GM23248 (cell line): Measurements from ENCODE around the gene BTNL9. TPM values are rescaled to one million over a fixed set of nuclear protein-coding genes. Genes with fewer than 3 reads are reported as not detected.

Experiments
- DNase-seq: peaks from one replicate; pipeline ENCODE4 v3.0.0-alpha.2; 2015
- H2AFZ ChIP-seq: fragments of 200-600 bp; sonication (generic); 2 replicates; pipeline ENCODE4 v1.6.1; 2016; ENCODE audit warnings: antibody characterized with exemption
- H3F3A ChIP-seq: fragments of 200-600 bp; sonication (generic); 2 replicates; pipeline ENCODE4 v1.6.1; 2016; ENCODE audit warnings: mild to moderate bottlenecking, antibody characterized with exemption, mixed run types; ENCODE audit not compliant: insufficient read depth
- H3K27ac ChIP-seq: fragments of 200-600 bp; sonication (generic); 2 replicates; pipeline ENCODE4 v1.5.1; 2016; ENCODE audit warnings: mild to moderate bottlenecking
- H3K27me3 ChIP-seq: fragments of 200-600 bp; sonication (generic); replicated peaks from 2 replicates; pipeline ENCODE4 v1.6.1; 2016; ENCODE audit warnings: mild to moderate bottlenecking; ENCODE audit not compliant: insufficient read depth
- H3K36me3 ChIP-seq: fragments of 200-600 bp; sonication (generic); 2 replicates; pipeline ENCODE4 v1.6.1; 2016; ENCODE audit warnings: low read depth, mild to moderate bottlenecking
- H3K4me1 ChIP-seq: fragments of 200-600 bp; sonication (generic); 2 replicates; pipeline ENCODE4 v1.6.1; 2016; ENCODE audit warnings: mild to moderate bottlenecking; ENCODE audit not compliant: insufficient read depth
- H3K4me2 ChIP-seq: fragments of 200-600 bp; sonication (generic); one replicate; pipeline ENCODE4 v1.6.1; 2016; ENCODE audit warnings: mild to moderate bottlenecking; ENCODE audit not compliant: unreplicated experiment
- H3K4me3 ChIP-seq: fragments of 200-600 bp; sonication (generic); 2 replicates; pipeline ENCODE4 v1.5.1; 2016; ENCODE audit warnings: mild to moderate bottlenecking
- H3K79me2 ChIP-seq: fragments of 200-600 bp; sonication (generic); 2 replicates; pipeline ENCODE4 v1.6.1; 2016; ENCODE audit warnings: mild to moderate bottlenecking; ENCODE audit not compliant: insufficient read depth
- H3K9ac ChIP-seq: fragments of 200-600 bp; sonication (generic); 2 replicates; pipeline ENCODE4 v1.6.1; 2016; ENCODE audit warnings: mild to moderate bottlenecking
- H3K9me2 ChIP-seq: fragments of 200-600 bp; sonication (generic); 2 replicates; pipeline ENCODE4 v1.6.1; 2016; ENCODE audit warnings: mixed run types, mild to moderate bottlenecking, moderate library complexity; ENCODE audit not compliant: insufficient read depth
- H3K9me3 ChIP-seq: fragments of 200-600 bp; sonication (generic); one replicate; pipeline ENCODE4 v1.6.1; 2017; ENCODE audit warnings: low read depth
- H4K20me1 ChIP-seq: fragments of 200-600 bp; sonication (generic); 2 replicates; pipeline ENCODE4 v1.6.0; 2016; ENCODE audit not compliant: insufficient read depth
- EZH2 ChIP-seq: fragments of 200-600 bp; sonication (generic); IDR thresholded peaks from 2 replicates; pipeline ENCODE4 v1.6.1; 2018; ENCODE audit warnings: antibody characterized with exemption, mild to moderate bottlenecking; ENCODE audit not compliant: insufficient read depth, poor library complexity, severe bottlenecking
- EZH2phosphoT487 ChIP-seq: fragments of 200-600 bp; sonication (generic); IDR thresholded peaks from 2 replicates; pipeline ENCODE4 v1.6.1; 2018; ENCODE audit warnings: antibody characterized with exemption, moderate library complexity, mild to moderate bottlenecking, low read depth; ENCODE audit not compliant: insufficient read depth
- WGBS, 2 experiments: methylation state at CpG; one replicate each; pipeline ENCODE4 v1.1.6; 2015 to 2017; ENCODE audit warnings: low lambda C conversion rate in 2 of 2, low coverage in 1 of 2; ENCODE audit errors: missing lambda C conversion rate in 2 of 2; 5-methylcytosine and 5-hydroxymethylcytosine counted together
- in situ Hi-C: fragments of 300-500 bp; cut with MboI; formaldehyde crosslinking; loops from 2 replicates; pipeline ENCODE4 v1.15.0; 2020
- polyA plus RNA-seq: library from polyadenylated mRNA; unstranded; fragments of >200 nt; fragmentation: Nextera tagmentation; extraction: Ambion mirVana; gene quantifications from 2 replicates; pipeline ENCODE4 v1.2.1, GENCODE V29; 2016
- total RNA-seq: library from RNA; depleted of rRNA; stranded (reverse); fragments of >200 nt; shearing (Covaris generic); gene quantifications from 2 replicates; pipeline ENCODE4 v1.2.3, GENCODE V29; 2014

The BTNL9 gene
- total and polyA plus RNA-seq, 2 experiments from 2014 or later: not detected

GRCh38 chr5:181060924-181061323, 20.9 kb downstream of the BTNL9 start:
- H4K20me1 ChIP-seq: no peaks in the 10 kb centered on the region; the same call in 1 of the 2 replicates
- no peak overlapping the region for H3K4me3 ChIP-seq
- no peak overlapping the region for H2AFZ ChIP-seq
- H3K4me2 ChIP-seq: no peak overlapping the region
- no peak for TF ChIP-seq EZH2phosphoT487
- no peak for TF ChIP-seq EZH2
- 35 to 38% methylated on average over 5 of the region's 5 CpGs for WGBS, 2 experiments
- H3K9me2 ChIP-seq: no peaks in the 10 kb centered on the region
- no peaks in the 10 kb centered on the region for H3K4me1 ChIP-seq
- no peak overlapping the region for H3K27ac ChIP-seq
- in situ Hi-C loops: no loop called here
- H3K27me3 ChIP-seq: peaks cover 64% of the 10 kb centered on the region
- H3K9me3 ChIP-seq: no peaks in the 10 kb centered on the region
- H3K9ac ChIP-seq: no peak overlapping the region
- H3K79me2 ChIP-seq: no peaks in the 10 kb centered on the region
- no peaks in the 10 kb centered on the region for H3F3A ChIP-seq
- DNase-seq: no peak
- no peaks in the 10 kb centered on the region for H3K36me3 ChIP-seq

GRCh38 chr5:181061645-181062044, 21.6 kb downstream of the BTNL9 start:
- no peak for DNase-seq
- Histone ChIP-seq H3K4me3 (no peak overlapping the region), H3K79me2 (no peaks in the 10 kb centered on the region), H3K36me3 (no peaks in the 10 kb centered on the region), H3K9me3 (no peaks in the 10 kb centered on the region), H3K27ac (no peak overlapping the region), H2AFZ (no peak overlapping the region), H3F3A (no peaks in the 10 kb centered on the region), H3K9me2 (no peaks in the 10 kb centered on the region), H3K4me1 (no peaks in the 10 kb centered on the region), H3K27me3 (peaks cover 56% of the 10 kb centered on the region), H3K4me2 (no peak overlapping the region), H3K9ac (no peak overlapping the region), H4K20me1 (no peaks in the 10 kb centered on the region; the same call in 1 of the 2 replicates)
- in situ Hi-C loops: no loop called here
- WGBS, 2 experiments: 19 to 22% methylated on average over 14 of the region's 14 CpGs
- TF ChIP-seq EZH2phosphoT487 (no peak), EZH2 (peak; percentile 12)

DNA sequence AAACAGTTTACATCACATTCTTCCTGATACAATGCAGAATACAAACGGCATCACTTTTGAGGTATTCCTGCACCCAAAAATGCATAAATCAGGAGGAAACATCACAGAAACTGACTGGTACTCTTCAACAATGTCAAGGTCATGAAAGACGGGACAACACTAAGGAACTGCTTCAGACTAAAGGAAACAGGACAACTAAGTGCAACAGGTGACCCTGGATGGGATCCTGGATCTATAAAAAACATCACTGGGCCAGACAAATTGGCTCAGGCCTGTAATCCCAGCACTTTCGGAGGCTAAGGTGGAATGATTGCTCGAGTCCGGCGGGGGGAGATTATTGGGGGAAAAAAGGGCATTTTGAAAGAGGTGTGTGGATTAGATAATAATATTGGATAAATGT, 22.6 kb downstream of the BTNL9 start:
- Histone ChIP-seq H3K27me3 (peaks cover 49% of the 10 kb centered on the region), H3K4me3 (no peak overlapping the region), H3K36me3 (no peaks in the 10 kb centered on the region), H3K79me2 (no peaks in the 10 kb centered on the region), H3K9me3 (no peaks in the 10 kb centered on the region), H3K4me1 (no peaks in the 10 kb centered on the region), H3K4me2 (no peak overlapping the region), H3K9ac (no peak overlapping the region), H4K20me1 (no peaks in the 10 kb centered on the region), H2AFZ (no peak overlapping the region), H3F3A (no peaks in the 10 kb centered on the region), H3K27ac (no peak overlapping the region), H3K9me2 (no peaks in the 10 kb centered on the region)
- DNase-seq: no peak
- TF ChIP-seq EZH2 (no peak), EZH2phosphoT487 (no peak)
- WGBS, 2 experiments: 50 to 53% methylated on average over 6 of the region's 6 CpGs
- in situ Hi-C loops: no loop called here

GRCh38 chr5:181063514-181063913, 23.4 kb downstream of the BTNL9 start:
- Histone ChIP-seq H3K4me2 (no peak overlapping the region), H3K27ac (no peak overlapping the region), H3K79me2 (no peaks in the 10 kb centered on the region), H3K9me2 (no peaks in the 10 kb centered on the region), H3K9ac (no peak overlapping the region), H2AFZ (no peak overlapping the region), H3K9me3 (no peaks in the 10 kb centered on the region), H4K20me1 (no peaks in the 10 kb centered on the region), H3K36me3 (no peaks in the 10 kb centered on the region), H3F3A (no peaks in the 10 kb centered on the region), H3K4me1 (no peaks in the 10 kb centered on the region), H3K4me3 (no peak overlapping the region), H3K27me3 (peaks cover 42% of the 10 kb centered on the region)
- 34% methylated on average over 7 to 8 of the region's 8 CpGs for WGBS, 2 experiments
- in situ Hi-C loops: no loop called here
- DNase-seq: no peak
- TF ChIP-seq EZH2phosphoT487 (no peak), EZH2 (no peak)

DNA sequence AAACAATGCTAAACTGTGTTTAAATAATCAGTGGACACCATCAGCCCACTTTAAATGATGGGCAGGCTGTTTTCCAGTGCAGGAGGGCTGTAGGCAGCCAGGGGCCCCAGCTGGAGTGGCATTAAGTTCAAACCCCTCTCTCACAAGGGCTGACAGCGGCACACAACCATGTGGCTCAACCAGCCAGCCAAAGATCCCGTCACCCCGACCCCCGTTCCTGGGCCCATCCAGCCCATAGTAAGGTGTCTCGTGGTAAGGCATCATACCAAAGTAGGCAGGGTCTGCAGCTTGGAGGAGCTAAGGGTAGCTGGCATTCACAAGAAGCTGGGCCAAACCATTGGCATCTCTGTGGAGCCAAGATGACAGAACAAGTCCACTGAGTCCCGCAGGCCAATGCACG, 24.9 kb downstream of the BTNL9 start:
- Histone ChIP-seq H3K27ac (no peak overlapping the region), H3K9me3 (no peaks in the 10 kb centered on the region), H3F3A (no peaks in the 10 kb centered on the region), H3K27me3 (peaks cover 44% of the 10 kb centered on the region), H2AFZ (no peak overlapping the region), H3K9ac (no peak overlapping the region), H3K36me3 (no peaks in the 10 kb centered on the region), H3K4me2 (no peak overlapping the region), H3K79me2 (no peaks in the 10 kb centered on the region), H3K4me3 (no peak overlapping the region), H4K20me1 (no peaks in the 10 kb centered on the region), H3K9me2 (no peaks in the 10 kb centered on the region), H3K4me1 (no peaks in the 10 kb centered on the region)
- DNase-seq: no peak
- WGBS, 2 experiments: 28 to 36% methylated on average over 7 of the region's 7 CpGs
- in situ Hi-C loops: no loop called here
- TF ChIP-seq EZH2 (no peak), EZH2phosphoT487 (no peak)
